HCT116 (cell line): ENCODE data around the gene FANCD2. TPM values are rescaled to one million over a fixed set of nuclear protein-coding genes. Genes with fewer than 3 reads are reported as not detected.

ENCODE experiments used
- ATAC-seq: fragments of 200-7000 bp; cut with Tn5 transposase; 2 replicates; pipeline ENCODE4 v1.9.1; 2020; ENCODE audit warnings: mild to moderate bottlenecking, moderate library complexity
- BruUV-seq: library from RNA; stranded (reverse); fragments of 400-500 nt; replicated peaks from 2 replicates; lab custom pipeline; 2021; lab: Mats Ljungman, UMichigan
- CTCF ChIA-PET: fragments of 300-600 bp; sonication (Branson Sonifier 250); formaldehyde crosslinking; loops from one replicate; lab custom pipeline; 2021; ENCODE audit warnings: antibody characterized with exemption; lab: Charles Lee
- POLR2A ChIA-PET: fragments of 300-600, 350-600 bp; sonication (Branson Sonifier 250); formaldehyde crosslinking; loops from one replicate; lab custom pipeline; 2021; ENCODE audit warnings: antibody characterized with exemption; lab: Charles Lee
- RAD21 ChIA-PET, 2 experiments: fragments of 300-600 bp; sonication (Branson Sonifier 250); formaldehyde crosslinking; loops; one replicate each; lab custom pipeline; 2023; ENCODE audit warnings: low total read pairs in 2 of 2; ENCODE audit not compliant: uncharacterized antibody in 2 of 2, unreplicated experiment in 2 of 2, low non-redundant PET in 1 of 2; lab: Charles Lee
- DNase-seq: peaks from one replicate; pipeline ENCODE4 v3.0.0-alpha.2; 2010; ENCODE audit warnings: low read depth, low spot score
- H2AFZ ChIP-seq: fragments of 200-600 bp; shearing (Covaris generic), sonication (generic); 2 replicates; pipeline ENCODE4 v1.6.1; 2017; ENCODE audit warnings: low read depth, mixed run types, mixed read lengths, antibody characterized with exemption, low read length; ENCODE audit not compliant: poor library complexity, severe bottlenecking
- H3K27ac ChIP-seq: 2 replicates; pipeline ENCODE4 v1.5.1; 2012; ENCODE audit warnings: low read depth, low read length
- H3K27me3 ChIP-seq: fragments of 200-600 bp; sonication (generic); 2 replicates; pipeline ENCODE4 v1.6.1; 2016; ENCODE audit warnings: mixed run types, low read length, mixed read lengths; ENCODE audit not compliant: insufficient read depth
- H3K36me3 ChIP-seq, 2 experiments: fragments of 200-500 bp in 1 of 2; fragments of 200-600 bp in 1 of 2; sonication (Bioruptor generic) in 1 of 2; sonication (generic) in 1 of 2; 2 replicates each; pipeline versions ENCODE4 v1.5.1 to v1.6.1; 2014 to 2016; ENCODE audit warnings: low read length in 2 of 2, inconsistent platforms in 1 of 2, mixed read lengths in 1 of 2, mixed run types in 1 of 2; ENCODE audit not compliant: insufficient read depth in 2 of 2, control insufficient read depth in 1 of 2
- H3K4me1 ChIP-seq, 2 experiments: fragments of 200-600 bp in 1 of 2; sonication (generic) in 1 of 2; 2 replicates each; pipeline versions ENCODE4 v1.5.1 to v1.6.1; 2012 to 2017; ENCODE audit warnings: low read length in 2 of 2, inconsistent platforms in 1 of 2, mild to moderate bottlenecking in 1 of 2, mixed read lengths in 1 of 2, mixed run types in 1 of 2, moderate library complexity in 1 of 2; ENCODE audit not compliant: insufficient read depth in 2 of 2, control insufficient read depth in 1 of 2
- H3K4me2 ChIP-seq: fragments of 200-600 bp; sonication (generic); 2 replicates; pipeline ENCODE4 v1.6.1; 2017; ENCODE audit warnings: mixed run types, low read length, mixed read lengths
- H3K4me3 ChIP-seq, 2 experiments: fragments of 200-600 bp in 1 of 2; sonication (generic) in 1 of 2; replicated peaks in 1 of 2; 2 replicates each; pipeline ENCODE4 v1.5.1; 2011 to 2016; ENCODE audit warnings: low read length in 2 of 2, control low read depth in 1 of 2, low read depth in 1 of 2, mild to moderate bottlenecking in 1 of 2, mixed read lengths in 1 of 2, mixed run types in 1 of 2
- H3K79me2 ChIP-seq: fragments of 200-600 bp; sonication (generic); 2 replicates; pipeline ENCODE4 v1.6.1; 2017; ENCODE audit warnings: mild to moderate bottlenecking, mixed run types, low read length, moderate library complexity, mixed read lengths; ENCODE audit not compliant: insufficient read depth
- H3K9ac ChIP-seq: fragments of 200-600 bp; sonication (generic); 2 replicates; pipeline ENCODE4 v1.6.1; 2016; ENCODE audit warnings: low read length, mixed read lengths
- H3K9me2 ChIP-seq: fragments of 200-600 bp; sonication (generic), shearing (Covaris generic); 2 replicates; pipeline ENCODE4 v1.6.1; 2017; ENCODE audit warnings: mixed run types, mild to moderate bottlenecking, moderate library complexity; ENCODE audit not compliant: insufficient read depth
- H3K9me3 ChIP-seq, 2 experiments: fragments of 200-500 bp in 1 of 2; fragments of 200-600 bp in 1 of 2; sonication (Bioruptor generic) in 1 of 2; sonication (generic) in 1 of 2; 2 replicates each; pipeline ENCODE4 v1.6.1; 2014 to 2017; ENCODE audit warnings: low read length in 2 of 2, mixed read lengths in 2 of 2, inconsistent platforms in 1 of 2, low read depth in 1 of 2, mild to moderate bottlenecking in 1 of 2, mixed run types in 1 of 2, moderate library complexity in 1 of 2; ENCODE audit not compliant: control insufficient read depth in 1 of 2, insufficient read depth in 1 of 2
- H4K20me1 ChIP-seq: fragments of 200-600 bp; sonication (generic), shearing (Covaris generic); 2 replicates; pipeline ENCODE4 v1.6.1; 2017; ENCODE audit warnings: mixed run types, mild to moderate bottlenecking, moderate library complexity; ENCODE audit not compliant: insufficient read depth
- ATF3 ChIP-seq: IDR thresholded peaks from 2 replicates; pipeline ENCODE4 v1.6.1; 2012
- CBX3 ChIP-seq: IDR thresholded peaks from 2 replicates; pipeline ENCODE4 v1.6.1; 2012; ENCODE audit warnings: low read depth
- CEBPB ChIP-seq: IDR thresholded peaks from 2 replicates; pipeline ENCODE4 v1.6.1; 2012; ENCODE audit warnings: low read depth
- FOSL1 ChIP-seq: IDR thresholded peaks from 2 replicates; pipeline ENCODE4 v1.6.1; 2012; ENCODE audit warnings: low read depth
- JUND ChIP-seq: IDR thresholded peaks from 2 replicates; pipeline ENCODE4 v1.6.1; 2012
- MAX ChIP-seq: IDR thresholded peaks from 2 replicates; pipeline ENCODE4 v1.6.1; 2012
- POLR2A ChIP-seq: IDR thresholded peaks from 2 replicates; pipeline ENCODE4 v1.7.0; 2011; ENCODE audit warnings: borderline replicate concordance; ENCODE audit not compliant: insufficient read depth, insufficient read length; ENCODE audit errors: extremely low read depth
- POLR2AphosphoS5 ChIP-seq: IDR thresholded peaks from 2 replicates; pipeline ENCODE4 v1.6.1; 2011; ENCODE audit warnings: mild to moderate bottlenecking, low read depth, low read length, moderate library complexity
- RAD21 ChIP-seq: IDR thresholded peaks from 2 replicates; pipeline ENCODE4 v1.6.1; 2012; ENCODE audit warnings: low read depth, mild to moderate bottlenecking
- REST ChIP-seq: IDR thresholded peaks from 2 replicates; pipeline ENCODE4 v1.6.1; 2012; ENCODE audit warnings: low read depth
- SIN3A ChIP-seq: IDR thresholded peaks from 2 replicates; pipeline ENCODE4 v1.6.1; 2012; ENCODE audit warnings: low read depth
- SP1 ChIP-seq: IDR thresholded peaks from 2 replicates; pipeline ENCODE4 v1.6.1; 2012; ENCODE audit warnings: low read depth
- SRF ChIP-seq: IDR thresholded peaks from 2 replicates; pipeline ENCODE4 v1.6.1; 2012; ENCODE audit warnings: low read depth
- TCF7L2 ChIP-seq: IDR thresholded peaks from 2 replicates; pipeline ENCODE4 v1.7.0; 2011; ENCODE audit warnings: borderline replicate concordance, inconsistent platforms; ENCODE audit not compliant: insufficient read depth, insufficient read length; ENCODE audit errors: extremely low read depth
- ZBTB33 ChIP-seq: IDR thresholded peaks from 2 replicates; pipeline ENCODE4 v1.6.1; 2011; ENCODE audit warnings: mild to moderate bottlenecking, low read length, moderate library complexity; ENCODE audit not compliant: insufficient replicate concordance; ENCODE audit errors: extremely low read depth
- ZNF274 ChIP-seq: fragments of 200-500 bp; sonication (Bioruptor generic); IDR thresholded peaks from 2 replicates; pipeline ENCODE4 v1.6.1; 2014; ENCODE audit warnings: mild to moderate bottlenecking, low read depth, low read length, inconsistent platforms
- intact Hi-C: fragments of 100-400 bp; cut with micrococcal nuclease; formaldehyde crosslinking; loops from 2 replicates; pipeline ENCODE4 v1.10.0; 2022
- total RNA-seq: library from RNA; stranded (reverse); gene quantifications from one replicate; pipeline ENCODE4 v1.2.1, GENCODE V29; 2021; ENCODE audit not compliant: unreplicated experiment

The FANCD2 gene
- total RNA-seq, 1 experiment from 2014 or later: 50.0 TPM

- ChIA-PET RAD21 (no interaction called here), CTCF (no interaction called here), POLR2A (no interaction called here)
- Histone ChIP-seq H3K79me2 (peaks cover 64% of the 10 kb centered on the region), H4K20me1 (peaks cover 6% of the 10 kb centered on the region; the same call in 1 of the 2 replicates), H3K4me3 (peak overlapping the region in 1 of 2 experiments; percentile 91), H2AFZ (no peak overlapping the region), H3K9me3 (no peaks in the 10 kb centered on the region), H3K4me2 (peak overlapping the region; percentile 87), H3K36me3 (peaks cover 8 to 12% of the 10 kb centered on the region in 2 experiments; a peak in 3 of 4 replicates), H3K9ac (peak overlapping the region; percentile 82), H3K4me1 (peaks cover 8 to 17% of the 10 kb centered on the region in 2 experiments), H3K27ac (no peak overlapping the region), H3K27me3 (no peaks in the 10 kb centered on the region), H3K9me2 (no peaks in the 10 kb centered on the region)
- TF ChIP-seq TCF7L2 (no peak), RAD21 (no peak), CEBPB (no peak), ATF3 (no peak), JUND (no peak), ZNF274 (no peak), SIN3A (no peak), SRF (no peak)
- DNase-seq: no peak
- ATAC-seq: no peak
- intact Hi-C loops: loop anchor here (10.0 kb wide), 1 partner anchor 108 kb away; no protein-coding TSS in a partner anchor
- BruUV-seq: no TSS peak
These were observed 90.7 kb downstream of the FANCD2 start for GRCh38 chr3:10116928-10117327.

GRCh38 chr3:10119376-10119775, 93.1 kb downstream of the FANCD2 start:
- peaks cover 6% of the 10 kb centered on the region; the same call in 1 of the 2 replicates for H4K20me1 ChIP-seq
- TF ChIP-seq SRF (no peak), POLR2AphosphoS5 (no peak), POLR2A (no peak), ZBTB33 (no peak), FOSL1 (no peak), CBX3 (no peak), MAX (no peak), SP1 (no peak), JUND (no peak), REST (no peak), SIN3A (no peak)

More at GRCh38 chr3:10119376-10119775, 93.1 kb downstream of the FANCD2 start:
- ATAC-seq (no peak), DNase-seq (no peak)
- Histone ChIP-seq H3K9me2 (no peaks in the 10 kb centered on the region), H3K79me2 (peaks cover 84% of the 10 kb centered on the region), H3K27me3 (no peaks in the 10 kb centered on the region), H3K4me3 (no peak overlapping the region), H2AFZ (no peak overlapping the region), H3K27ac (no peak overlapping the region), H3K9ac (no peak overlapping the region), H3K4me1 (peaks cover 8 to 17% of the 10 kb centered on the region in 2 experiments), H3K36me3 (peaks cover 8 to 13% of the 10 kb centered on the region in 2 experiments; a peak in 3 of 4 replicates), H3K4me2 (no peak overlapping the region), H3K9me3 (no peaks in the 10 kb centered on the region)
- ChIA-PET RAD21 (no interaction called here), POLR2A (no interaction called here), CTCF (no interaction called here)
- intact Hi-C loops: loop anchor here (10.0 kb wide), 1 partner anchor 105 kb away; no protein-coding TSS in a partner anchor
- no TSS peak for BruUV-seq
